H1 (cell line): ENCODE measurements around the gene HS6ST1. TPM values are rescaled to one million over a fixed set of nuclear protein-coding genes. Genes with fewer than 3 reads are reported as not detected.
A peak's percentile ranks its signal among the peaks of the same experiment; 100 is the strongest.

Source experiments
- CTCF ChIA-PET: fragments of 300-600 bp; sonication (Branson Sonifier 250); formaldehyde crosslinking; loops from one replicate; lab custom pipeline; 2021; ENCODE audit not compliant: partially characterized antibody; lab: Charles Lee
- POLR2A ChIA-PET: fragments of 300-600 bp; sonication (Branson Sonifier 250); formaldehyde crosslinking; loops from one replicate; lab custom pipeline; 2021; ENCODE audit warnings: inconsistent platforms; ENCODE audit not compliant: partially characterized antibody; lab: Charles Lee
- DNase-seq, 2 experiments: peaks; one replicate each; pipeline versions ENCODE4 v3.0.0 to v3.0.0-alpha.2; 2010 to 2022; ENCODE audit warnings: low spot score in 2 of 2, low read depth in 1 of 2, mixed read lengths in 1 of 2
- FAIRE-seq: peaks from 2 replicates; lab custom pipeline; 2011; peaks lifted over from hg19 to GRCh38; lab: Jason Lieb, UNC
- H2AFZ ChIP-seq: 2 replicates; pipeline ENCODE4 v1.8.1; 2012; ENCODE audit warnings: low read length, inconsistent platforms
- H2AK5ac ChIP-seq: 2 replicates; pipeline ENCODE4 v1.6.1; 2013; ENCODE audit warnings: low read depth, low read length
- H2BK120ac ChIP-seq: replicated peaks from 2 replicates; pipeline ENCODE3; 2013; ENCODE audit warnings: low read depth, low read length, inconsistent platforms
- H2BK12ac ChIP-seq: 2 replicates; pipeline ENCODE4 v1.6.1; 2013; ENCODE audit warnings: low read depth, low read length
- H2BK15ac ChIP-seq: 2 replicates; pipeline ENCODE4 v1.6.1; 2013; ENCODE audit warnings: low read length
- H2BK20ac ChIP-seq: 2 replicates; pipeline ENCODE4 v1.6.1; 2013; ENCODE audit warnings: low read length
- H2BK5ac ChIP-seq: 2 replicates; pipeline ENCODE4 v1.6.1; 2013; ENCODE audit warnings: low read depth, low read length
- H3K14ac ChIP-seq: 2 replicates; pipeline ENCODE4 v1.6.1; 2013; ENCODE audit warnings: inconsistent platforms; ENCODE audit not compliant: insufficient read length
- H3K18ac ChIP-seq: 2 replicates; pipeline ENCODE4 v1.6.1; 2013; ENCODE audit warnings: low read length; ENCODE audit errors: extremely low read depth
- H3K23ac ChIP-seq: 2 replicates; pipeline ENCODE4 v1.6.1; 2013; ENCODE audit warnings: inconsistent platforms; ENCODE audit not compliant: insufficient read length
- H3K23me2 ChIP-seq: 2 replicates; pipeline ENCODE4 v1.6.1; 2013; ENCODE audit warnings: low read depth, low read length
- H3K27ac ChIP-seq: 2 replicates; pipeline ENCODE4 v1.6.1; 2011; ENCODE audit warnings: low read depth, low read length, inconsistent platforms
- H3K27me3 ChIP-seq, 4 experiments: replicated peaks in 1 of 4; 1 replicate in 1 of 4; 2 replicates in 3 of 4; pipeline versions ENCODE4 v1.6.1 to v1.8.1; 2011 to 2013; ENCODE audit warnings: low read length in 3 of 4, mild to moderate bottlenecking in 3 of 4, inconsistent platforms in 2 of 4, mixed read lengths in 2 of 4, moderate library complexity in 1 of 4; ENCODE audit not compliant: control insufficient read depth in 3 of 4, insufficient read depth in 3 of 4; ENCODE audit errors: extremely low read depth in 1 of 4
- H3K36me3 ChIP-seq, 4 experiments: 2 replicates each; pipeline versions ENCODE4 v1.6.1 to v1.8.1; 2011 to 2013; ENCODE audit warnings: mild to moderate bottlenecking in 4 of 4, low read length in 3 of 4, moderate library complexity in 2 of 4, control low read depth in 1 of 4, inconsistent platforms in 1 of 4; ENCODE audit not compliant: insufficient read depth in 4 of 4, control insufficient read depth in 2 of 4
- H3K4ac ChIP-seq: replicated peaks from 2 replicates; pipeline ENCODE3; 2013; ENCODE audit warnings: low read length, low read depth, mixed read lengths, inconsistent platforms; ENCODE audit not compliant: insufficient read length
- H3K4me1 ChIP-seq, 4 experiments: replicated peaks in 1 of 4; 1 replicate in 1 of 4; 2 replicates in 3 of 4; pipeline versions ENCODE4 v1.6.1 to v1.8.1; 2011 to 2013; ENCODE audit warnings: low read length in 3 of 4, inconsistent platforms in 2 of 4, mixed read lengths in 1 of 4; ENCODE audit not compliant: insufficient read depth in 4 of 4, control insufficient read depth in 3 of 4
- H3K4me2 ChIP-seq, 2 experiments: 2 replicates each; pipeline versions ENCODE4 v1.6.1 to v1.8.1; 2011 to 2013; ENCODE audit warnings: low read depth in 2 of 2, low read length in 2 of 2, control low read depth in 1 of 2, inconsistent platforms in 1 of 2, mild to moderate bottlenecking in 1 of 2; ENCODE audit not compliant: insufficient read depth in 1 of 2
- H3K4me3 ChIP-seq, 4 experiments: fragments of 200-600, 300-600 bp in 1 of 4; sonication (generic), shearing (Covaris generic), sonication (Bioruptor Twin) in 1 of 4; 2 replicates each; pipeline versions ENCODE4 v1.5.1 to v1.8.1; 2011 to 2016; ENCODE audit warnings: low read length in 4 of 4, low read depth in 3 of 4, control low read depth in 2 of 4, inconsistent platforms in 2 of 4, mild to moderate bottlenecking in 2 of 4, mixed read lengths in 1 of 4, moderate library complexity in 1 of 4; ENCODE audit not compliant: insufficient read depth in 2 of 4; ENCODE audit errors: extremely low read depth in 1 of 4
- H3K56ac ChIP-seq: replicated peaks from 2 replicates; pipeline ENCODE3; 2013; ENCODE audit warnings: low read depth, mild to moderate bottlenecking, mixed read lengths, low read length, inconsistent platforms; ENCODE audit not compliant: insufficient read length
- H3K79me1 ChIP-seq: 2 replicates; pipeline ENCODE4 v1.6.1; 2013; ENCODE audit warnings: low read depth, low read length, control low read depth
- H3K79me2 ChIP-seq, 2 experiments: 2 replicates each; pipeline versions ENCODE4 v1.6.1 to v1.8.1; 2012 to 2013; ENCODE audit warnings: low read length in 2 of 2, mild to moderate bottlenecking in 2 of 2, inconsistent platforms in 1 of 2; ENCODE audit not compliant: insufficient read depth in 2 of 2, control insufficient read depth in 1 of 2
- H3K9ac ChIP-seq, 4 experiments: replicated peaks in 1 of 4; 1 replicate in 1 of 4; 2 replicates in 3 of 4; pipeline versions ENCODE4 v1.6.1 to v1.8.1; 2011 to 2013; ENCODE audit warnings: low read depth in 3 of 4, low read length in 3 of 4, control low read depth in 2 of 4, mild to moderate bottlenecking in 2 of 4, moderate library complexity in 2 of 4, inconsistent platforms in 1 of 4; ENCODE audit errors: extremely low read depth in 1 of 4
- H3K9me3 ChIP-seq, 2 experiments: 2 replicates each; pipeline versions ENCODE4 v1.6.1 to v1.8.1; 2012 to 2013; ENCODE audit warnings: mild to moderate bottlenecking in 2 of 2, moderate library complexity in 2 of 2, control low read depth in 1 of 2, inconsistent platforms in 1 of 2, low read depth in 1 of 2, low read length in 1 of 2, mixed read lengths in 1 of 2; ENCODE audit not compliant: insufficient read depth in 2 of 2
- H4K20me1 ChIP-seq, 2 experiments: replicated peaks in 1 of 2; 2 replicates each; pipeline versions ENCODE3 to v1.8.1; 2011 to 2013; ENCODE audit warnings: inconsistent platforms in 2 of 2, low read length in 2 of 2, mild to moderate bottlenecking in 1 of 2; ENCODE audit not compliant: insufficient read depth in 2 of 2, control insufficient read depth in 1 of 2
- H4K5ac ChIP-seq: 2 replicates; pipeline ENCODE4 v1.6.1; 2013; ENCODE audit warnings: low read length, low read depth, mixed read lengths, inconsistent platforms; ENCODE audit not compliant: insufficient read length
- H4K8ac ChIP-seq: 2 replicates; pipeline ENCODE4 v1.8.0; 2013; ENCODE audit warnings: mild to moderate bottlenecking, moderate library complexity, low read length, inconsistent platforms; ENCODE audit not compliant: insufficient read depth; ENCODE audit errors: extremely low read depth
- H4K91ac ChIP-seq: replicated peaks from 2 replicates; pipeline ENCODE3; 2013; ENCODE audit warnings: low read length, mixed read lengths, inconsistent platforms; ENCODE audit not compliant: insufficient read length
- CREB1 ChIP-seq: IDR thresholded peaks from 2 replicates; pipeline ENCODE4 v1.6.1; 2012; ENCODE audit warnings: inconsistent platforms
- CTBP2 ChIP-seq: IDR thresholded peaks from 2 replicates; pipeline ENCODE4 v1.7.0; 2011; ENCODE audit warnings: borderline replicate concordance, mild to moderate bottlenecking, moderate library complexity, mixed read lengths, low read length; ENCODE audit not compliant: insufficient read depth, insufficient read length
- EZH2 ChIP-seq: fragments of 200-600 bp; sonication (generic); IDR thresholded peaks from 2 replicates; pipeline ENCODE4 v1.7.1; 2012; ENCODE audit warnings: low read depth, mild to moderate bottlenecking, moderate library complexity, low read length, inconsistent platforms; ENCODE audit not compliant: severe bottlenecking
- HDAC6 ChIP-seq: IDR thresholded peaks from one replicate; pipeline ENCODE4 v1.7.1; 2012; ENCODE audit warnings: low read depth, mild to moderate bottlenecking, inconsistent platforms, low read length, moderate library complexity
- MAX ChIP-seq: IDR thresholded peaks from 2 replicates; pipeline ENCODE4 v1.6.1; 2012; ENCODE audit warnings: inconsistent platforms
- NRF1 ChIP-seq: IDR thresholded peaks from 2 replicates; pipeline ENCODE4 v1.6.1; 2011; ENCODE audit warnings: mild to moderate bottlenecking, low read depth, low read length, improper control_type of control experiment
- SAP30 ChIP-seq: fragments of 300-600 bp; sonication (generic); IDR thresholded peaks from 2 replicates; pipeline ENCODE4 v1.7.1; 2012; ENCODE audit warnings: low read length, moderate library complexity, mild to moderate bottlenecking, inconsistent platforms; ENCODE audit not compliant: insufficient read depth, insufficient replicate concordance
- SIX5 ChIP-seq: IDR thresholded peaks from 2 replicates; pipeline ENCODE4 v1.6.1; 2011; ENCODE audit warnings: mild to moderate bottlenecking, low read depth, low read length
- SP1 ChIP-seq: IDR thresholded peaks from 2 replicates; pipeline ENCODE4 v1.6.1; 2011; ENCODE audit warnings: low read depth, low read length
- SP4 ChIP-seq: IDR thresholded peaks from 2 replicates; pipeline ENCODE4 v1.6.1; 2012; ENCODE audit warnings: low read length, inconsistent platforms
- TEAD4 ChIP-seq: IDR thresholded peaks from 2 replicates; pipeline ENCODE4 v1.6.1; 2012; ENCODE audit warnings: low read depth, low read length, inconsistent platforms, mixed read lengths
- WGBS, 2 experiments: shearing (Covaris generic) in 1 of 2; methylation state at CpG; one replicate each; pipeline versions ENCODE4 v1.1.6 to v1.1.7; 2013 to 2015; ENCODE audit warnings: low lambda C conversion rate in 2 of 2, mixed read lengths in 2 of 2, inconsistent platforms in 1 of 2, low coverage in 1 of 2, missing lambda C conversion rate in 1 of 2; ENCODE audit not compliant: insufficient replicate concordance in 2 of 2, insufficient coverage in 1 of 2, insufficient read length in 1 of 2; ENCODE audit errors: extremely low coverage in 1 of 2, missing lambda C conversion rate in 1 of 2; 5-methylcytosine and 5-hydroxymethylcytosine counted together
- polyA plus RNA-seq, 7 experiments: library from polyadenylated mRNA; depleted of rRNA in 3 of 7; stranded (reverse) in 5 of 7; unstranded in 2 of 7; fragments of >200 nt in 5 of 7; fragments of 200-250 nt in 2 of 7; gene quantifications; 1 replicate in 5 of 7; 2 replicates in 1 of 7; 4 replicates in 1 of 7; pipeline versions ENCODE4 v1.2.1 to v1.2.3, GENCODE V29; 2011 to 2013; ENCODE audit warnings: missing spikeins in 2 of 7, mixed read lengths in 2 of 7
- total RNA-seq: library from RNA; stranded (reverse); fragmentation: NEBNext Ultra II Directional; extraction: Animal tissue kit (Norgen Biotek cat#: 25700); gene quantifications from 2 replicates; pipeline ENCODE4 v1.2.1, GENCODE V29; 2021

Gene HS6ST1
- total and polyA plus RNA-seq, 2 of the 8 experiments (the other 6 are each of a cell fraction or from before 2014, with no cell fraction given): 37.4 to 74.6 TPM

DNA sequence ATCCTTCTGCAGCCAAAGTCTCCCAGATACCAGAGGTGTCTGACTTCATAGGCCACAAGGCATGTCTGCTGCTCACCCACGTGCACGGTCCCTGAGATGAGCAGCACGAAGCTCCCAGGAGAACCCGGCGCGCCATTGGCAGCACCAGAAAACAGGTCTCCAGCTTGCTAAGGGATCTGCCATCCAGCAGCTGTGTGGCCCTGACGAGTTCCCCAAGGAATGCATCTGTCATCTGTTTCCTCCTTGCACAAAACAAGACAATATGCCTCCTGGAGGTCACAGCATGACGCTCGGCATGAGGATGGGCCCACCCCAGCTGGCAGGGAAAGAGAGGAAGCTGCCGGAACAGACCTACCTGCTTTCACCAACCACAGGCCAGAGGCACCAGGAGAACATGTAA is 29.2 kb downstream of the HS6ST1 start:
- H3K9ac ChIP-seq: no peak overlapping the region; a peak in 1 of 7 replicates
- WGBS, 2 experiments: 62% methylated on average over 10 of the region's 10 CpGs; no CpG with 5 or more reads in 1 of the 2 experiments
- H4K5ac ChIP-seq: no peak overlapping the region
- no peaks in the 10 kb centered on the region for H3K9me3 ChIP-seq
- no peak overlapping the region; the same call in 1 of the 2 replicates for H3K18ac ChIP-seq
- no peaks in the 10 kb centered on the region for H3K23me2 ChIP-seq
- no peak overlapping the region for H3K56ac ChIP-seq
- peak in 1 of 2 experiments; percentile 60 for DNase-seq
- peaks cover 4 to 51% (median 28%) of the 10 kb centered on the region in 4 experiments for H3K4me1 ChIP-seq
- ChIA-PET CTCF (interaction anchor here (0.9 to 2.1 kb wide), 5 partner anchors 10 to 19 kb away, joined by 3 to 5 read pairs (median 3); no protein-coding TSS in a partner anchor), POLR2A (interaction anchor here (0.7 to 2.1 kb wide), 4 partner anchors 10 to 27 kb away, joined by 3 to 8 read pairs (median 4); no protein-coding TSS in a partner anchor)
- H2BK20ac ChIP-seq: no peak overlapping the region
- no peak overlapping the region for H2BK15ac ChIP-seq
- H3K79me1 ChIP-seq: peaks cover 51% of the 10 kb centered on the region
- peaks cover 0 to 94% of the 10 kb centered on the region in 2 experiments; a peak in 3 of 4 replicates for H3K79me2 ChIP-seq
- H3K23ac ChIP-seq: no peak overlapping the region
- no peak overlapping the region for H3K14ac ChIP-seq
- no peak overlapping the region for H4K8ac ChIP-seq
- no peak overlapping the region for H2BK120ac ChIP-seq
- no peak overlapping the region for H3K4ac ChIP-seq
- H4K91ac ChIP-seq: no peak overlapping the region
- H2BK12ac ChIP-seq: no peak overlapping the region
- H3K4me2 ChIP-seq: peak overlapping the region; percentile 14 to 15; a peak in 2 of 4 replicates
- no peaks in the 10 kb centered on the region for H3K27me3 ChIP-seq
- FAIRE-seq: no peak
- H3K27ac ChIP-seq: no peak overlapping the region
- no peak overlapping the region for H2AK5ac ChIP-seq
- no peak overlapping the region for H2AFZ ChIP-seq
- peaks cover 44 to 66% of the 10 kb centered on the region in 2 experiments for H4K20me1 ChIP-seq
- H3K36me3 ChIP-seq: peaks cover 0 to 4% (median 0%) of the 10 kb centered on the region in 4 experiments; a peak in 3 of 8 replicates
- peak overlapping the region; percentile 20; the same call in 1 of the 2 replicates for H2BK5ac ChIP-seq
- H3K4me3 ChIP-seq: no peak overlapping the region
- TF ChIP-seq NRF1 (no peak), MAX (peak; percentile 54), SAP30 (peak; percentile 56), SP1 (no peak), CTBP2 (peak; percentile 42), CREB1 (0 out of 2 replicates have a peak, but pooled peaks have one; percentile 12), HDAC6 (no peak), SIX5 (no peak), TEAD4 (peak; percentile 85), SP4 (no peak), EZH2 (no peak)
